K562 (cell line): ENCODE data around the gene LEPR. TPM values are rescaled to one million over a fixed set of nuclear protein-coding genes. Genes with fewer than 3 reads are reported as not detected.

Experiments
- CCAR2 ChIP-seq: fragments of 200-400 bp; formaldehyde crosslinking; IDR thresholded peaks from 2 replicates; pipeline ENCODE4 v1.6.1; 2017; ENCODE audit warnings: mild to moderate bottlenecking, low read depth, low read length
- CREB1 ChIP-seq, 2 experiments: sonication (generic) in 1 of 2; formaldehyde crosslinking in 1 of 2; IDR thresholded peaks; 2 replicates each; pipeline versions ENCODE4 v1.6.1 to v1.8.0; 2012 to 2022; ENCODE audit warnings: inconsistent platforms in 1 of 2, mild to moderate bottlenecking in 1 of 2, missing genetic modification reagents in 1 of 2, moderate library complexity in 1 of 2
- EGR1 ChIP-seq: fragments of 450-650 bp; conservative IDR thresholded peaks from 2 replicates; pipeline ENCODE4 v1.6.1; 2017; ENCODE audit warnings: mild to moderate bottlenecking
- HDAC3 ChIP-seq: fragments of 450-650 bp; IDR thresholded peaks from 2 replicates; pipeline ENCODE4 v1.6.1; 2018; ENCODE audit warnings: borderline replicate concordance, mild to moderate bottlenecking, moderate library complexity; ENCODE audit not compliant: partially characterized antibody
- MAFF ChIP-seq: IDR thresholded peaks from 2 replicates; pipeline ENCODE4 v1.6.1; 2012; ENCODE audit warnings: low read length, improper control_type of control experiment
- MEF2D ChIP-seq: conservative IDR thresholded peaks from 2 replicates; pipeline ENCODE4 v1.6.1; 2016; ENCODE audit warnings: low read depth, missing genetic modification characterization, missing compliant biosample characterization
- MIER1 ChIP-seq: fragments of 450-650 bp; IDR thresholded peaks from 2 replicates; pipeline ENCODE4 v1.6.1; 2016; ENCODE audit warnings: antibody characterized with exemption, mild to moderate bottlenecking, low read depth
- ZC3H11A ChIP-seq: IDR thresholded peaks from 2 replicates; pipeline ENCODE4 v1.6.1; 2012; ENCODE audit warnings: low read depth, low read length, improper control_type of control experiment
- ZEB2 ChIP-seq: fragments of 450-650 bp; IDR thresholded peaks from 2 replicates; pipeline ENCODE4 v1.6.1; 2016
- ZNF239 ChIP-seq: fragments of 250-450 bp; sonication (Bioruptor Pico); IDR thresholded peaks from 2 replicates; pipeline ENCODE4 v1.4.0; 2020; ENCODE audit warnings: mild to moderate bottlenecking
- ZNF24 ChIP-seq: fragments of 450-650 bp; IDR thresholded peaks from 2 replicates; pipeline ENCODE4 v1.6.1; 2016
- polyA plus RNA-seq, 8 experiments: library from polyadenylated mRNA; depleted of rRNA in 4 of 8; stranded (reverse) in 5 of 8; unstranded in 3 of 8; fragments of >200 nt; fragmentation: Nextera tagmentation in 2 of 8; fragmentation: Illumina TruSeq in 1 of 8; extraction: Ambion mirVana in 2 of 8; extraction: Trizol in 1 of 8; gene quantifications; 2 replicates each; pipeline versions ENCODE4 v1.2.1 to v1.2.3, GENCODE V29; 2011 to 2014; ENCODE audit warnings: inconsistent platforms in 1 of 8, missing spikeins in 1 of 8
- total RNA-seq, 7 experiments: library from RNA; depleted of rRNA in 6 of 7; stranded (reverse); fragments of >200 nt in 6 of 7; fragmentation: Illumina TruSeq in 2 of 7; extraction: Trizol in 2 of 7; gene quantifications; 2 replicates each; pipeline versions ENCODE4 v1.2.1 to v1.2.3, GENCODE V29; 2011 to 2021; ENCODE audit warnings: low replicate concordance in 1 of 7
- TF ChIP-seq, protein P1 (sequence below): sonication (generic); formaldehyde crosslinking; IDR thresholded peaks from 2 replicates; pipeline ENCODE4 v1.8.1; 2023; ENCODE audit warnings: missing genetic modification reagents, mild to moderate bottlenecking, borderline replicate concordance
- TF ChIP-seq, protein P2 (sequence below): fragments of 450-650 bp; IDR thresholded peaks from 2 replicates; pipeline ENCODE4 v1.6.1; 2014; ENCODE audit warnings: low read depth, mild to moderate bottlenecking, moderate library complexity, borderline replicate concordance
- TF ChIP-seq, protein P3 (sequence below), 2 experiments: fragments of 150-350 bp in 1 of 2; IDR thresholded peaks; 2 replicates each; pipeline ENCODE4 v1.6.1; 2012 to 2016; ENCODE audit warnings: low read depth in 2 of 2, low read length in 2 of 2, mild to moderate bottlenecking in 1 of 2, moderate library complexity in 1 of 2

LEPR gene
- total and polyA plus RNA-seq, 9 of the 15 experiments (the other 6 are each of a cell fraction or from before 2014, with no cell fraction given): 12.2 to 111 (median 43.1) TPM

DNA sequence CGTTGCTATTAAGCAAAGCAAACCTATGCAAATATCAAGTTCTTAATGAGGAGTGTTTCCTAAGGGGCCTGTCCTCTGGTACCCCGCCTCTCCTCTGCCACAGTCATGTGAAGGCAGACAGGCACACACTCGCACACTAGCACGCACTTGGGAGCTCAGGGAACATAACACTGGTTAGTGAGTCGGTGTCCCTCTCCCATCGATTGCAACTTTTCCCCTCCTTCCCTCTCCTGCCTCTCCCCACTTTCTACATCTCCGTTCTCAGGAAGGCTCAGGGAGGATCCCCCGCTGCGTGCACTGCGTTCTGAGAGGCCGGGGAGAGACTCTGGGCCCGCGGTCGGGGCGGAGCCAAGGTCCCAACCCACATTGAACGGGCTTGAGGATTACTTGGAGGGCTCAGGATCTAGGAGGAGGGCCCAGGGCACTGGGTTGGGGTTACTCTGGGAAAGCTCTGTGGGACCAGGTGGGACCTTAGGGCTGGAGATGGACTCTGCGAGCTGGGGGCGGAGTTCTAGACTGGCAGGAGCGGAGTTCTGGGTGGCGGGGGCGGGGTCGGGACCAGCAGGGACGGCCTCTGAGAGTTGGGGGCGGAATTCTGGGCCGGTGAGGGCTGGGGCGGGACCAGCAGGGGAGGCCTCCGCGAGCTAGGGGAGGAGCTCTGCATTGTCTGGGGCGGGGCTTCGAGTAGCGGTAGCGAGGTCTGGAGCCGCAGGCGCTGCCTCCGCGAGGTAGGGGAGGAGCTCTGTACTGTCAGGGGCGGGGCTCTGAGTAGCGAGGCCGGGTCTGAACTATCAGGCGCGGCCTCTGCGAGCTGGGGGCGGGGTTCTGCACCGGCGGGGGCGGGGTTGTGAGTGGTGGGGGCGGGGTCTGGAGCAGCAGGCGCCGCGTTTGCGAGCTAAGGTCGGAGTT is 533 bp upstream of the LEPR start (continued):
- TF ChIP-seq, protein P1, sequence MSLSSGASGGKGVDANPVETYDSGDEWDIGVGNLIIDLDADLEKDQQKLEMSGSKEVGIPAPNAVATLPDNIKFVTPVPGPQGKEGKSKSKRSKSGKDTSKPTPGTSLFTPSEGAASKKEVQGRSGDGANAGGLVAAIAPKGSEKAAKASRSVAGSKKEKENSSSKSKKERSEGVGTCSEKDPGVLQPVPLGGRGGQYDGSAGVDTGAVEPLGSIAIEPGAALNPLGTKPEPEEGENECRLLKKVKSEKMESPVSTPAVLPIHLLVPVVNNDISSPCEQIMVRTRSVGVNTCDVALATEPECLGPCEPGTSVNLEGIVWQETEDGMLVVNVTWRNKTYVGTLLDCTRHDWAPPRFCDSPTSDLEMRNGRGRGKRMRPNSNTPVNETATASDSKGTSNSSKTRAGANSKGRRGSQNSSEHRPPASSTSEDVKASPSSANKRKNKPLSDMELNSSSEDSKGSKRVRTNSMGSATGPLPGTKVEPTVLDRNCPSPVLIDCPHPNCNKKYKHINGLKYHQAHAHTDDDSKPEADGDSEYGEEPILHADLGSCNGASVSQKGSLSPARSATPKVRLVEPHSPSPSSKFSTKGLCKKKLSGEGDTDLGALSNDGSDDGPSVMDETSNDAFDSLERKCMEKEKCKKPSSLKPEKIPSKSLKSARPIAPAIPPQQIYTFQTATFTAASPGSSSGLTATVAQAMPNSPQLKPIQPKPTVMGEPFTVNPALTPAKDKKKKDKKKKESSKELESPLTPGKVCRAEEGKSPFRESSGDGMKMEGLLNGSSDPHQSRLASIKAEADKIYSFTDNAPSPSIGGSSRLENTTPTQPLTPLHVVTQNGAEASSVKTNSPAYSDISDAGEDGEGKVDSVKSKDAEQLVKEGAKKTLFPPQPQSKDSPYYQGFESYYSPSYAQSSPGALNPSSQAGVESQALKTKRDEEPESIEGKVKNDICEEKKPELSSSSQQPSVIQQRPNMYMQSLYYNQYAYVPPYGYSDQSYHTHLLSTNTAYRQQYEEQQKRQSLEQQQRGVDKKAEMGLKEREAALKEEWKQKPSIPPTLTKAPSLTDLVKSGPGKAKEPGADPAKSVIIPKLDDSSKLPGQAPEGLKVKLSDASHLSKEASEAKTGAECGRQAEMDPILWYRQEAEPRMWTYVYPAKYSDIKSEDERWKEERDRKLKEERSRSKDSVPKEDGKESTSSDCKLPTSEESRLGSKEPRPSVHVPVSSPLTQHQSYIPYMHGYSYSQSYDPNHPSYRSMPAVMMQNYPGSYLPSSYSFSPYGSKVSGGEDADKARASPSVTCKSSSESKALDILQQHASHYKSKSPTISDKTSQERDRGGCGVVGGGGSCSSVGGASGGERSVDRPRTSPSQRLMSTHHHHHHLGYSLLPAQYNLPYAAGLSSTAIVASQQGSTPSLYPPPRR (CRISPR knock-in tag): no peak
- TF ChIP-seq MAFF (no peak), ZNF239 (CRISPR knock-in tag) (no peak), ZC3H11A (no peak), HDAC3 (no peak), MIER1 (0 out of 2 replicates have a peak, but pooled peaks have one; percentile 56), ZEB2 (0 out of 2 replicates have a peak, but pooled peaks have one; percentile 58), CREB1 (IDR thresholded peaks at IDR 0.05) (0 out of 2 replicates have a peak, but pooled peaks have one; percentile 11), CREB1 (CRISPR knock-in tag; IDR thresholded peaks at IDR 0.05) (no peak), CCAR2 (no peak), ZNF24 (no peak), MEF2D (tag) (no peak), EGR1 (peak; percentile 85)
- TF ChIP-seq, protein P2, sequence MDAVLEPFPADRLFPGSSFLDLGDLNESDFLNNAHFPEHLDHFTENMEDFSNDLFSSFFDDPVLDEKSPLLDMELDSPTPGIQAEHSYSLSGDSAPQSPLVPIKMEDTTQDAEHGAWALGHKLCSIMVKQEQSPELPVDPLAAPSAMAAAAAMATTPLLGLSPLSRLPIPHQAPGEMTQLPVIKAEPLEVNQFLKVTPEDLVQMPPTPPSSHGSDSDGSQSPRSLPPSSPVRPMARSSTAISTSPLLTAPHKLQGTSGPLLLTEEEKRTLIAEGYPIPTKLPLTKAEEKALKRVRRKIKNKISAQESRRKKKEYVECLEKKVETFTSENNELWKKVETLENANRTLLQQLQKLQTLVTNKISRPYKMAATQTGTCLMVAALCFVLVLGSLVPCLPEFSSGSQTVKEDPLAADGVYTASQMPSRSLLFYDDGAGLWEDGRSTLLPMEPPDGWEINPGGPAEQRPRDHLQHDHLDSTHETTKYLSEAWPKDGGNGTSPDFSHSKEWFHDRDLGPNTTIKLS: peak; percentile 44; the same call in 1 of the 2 replicates
- TF ChIP-seq, protein P3, sequence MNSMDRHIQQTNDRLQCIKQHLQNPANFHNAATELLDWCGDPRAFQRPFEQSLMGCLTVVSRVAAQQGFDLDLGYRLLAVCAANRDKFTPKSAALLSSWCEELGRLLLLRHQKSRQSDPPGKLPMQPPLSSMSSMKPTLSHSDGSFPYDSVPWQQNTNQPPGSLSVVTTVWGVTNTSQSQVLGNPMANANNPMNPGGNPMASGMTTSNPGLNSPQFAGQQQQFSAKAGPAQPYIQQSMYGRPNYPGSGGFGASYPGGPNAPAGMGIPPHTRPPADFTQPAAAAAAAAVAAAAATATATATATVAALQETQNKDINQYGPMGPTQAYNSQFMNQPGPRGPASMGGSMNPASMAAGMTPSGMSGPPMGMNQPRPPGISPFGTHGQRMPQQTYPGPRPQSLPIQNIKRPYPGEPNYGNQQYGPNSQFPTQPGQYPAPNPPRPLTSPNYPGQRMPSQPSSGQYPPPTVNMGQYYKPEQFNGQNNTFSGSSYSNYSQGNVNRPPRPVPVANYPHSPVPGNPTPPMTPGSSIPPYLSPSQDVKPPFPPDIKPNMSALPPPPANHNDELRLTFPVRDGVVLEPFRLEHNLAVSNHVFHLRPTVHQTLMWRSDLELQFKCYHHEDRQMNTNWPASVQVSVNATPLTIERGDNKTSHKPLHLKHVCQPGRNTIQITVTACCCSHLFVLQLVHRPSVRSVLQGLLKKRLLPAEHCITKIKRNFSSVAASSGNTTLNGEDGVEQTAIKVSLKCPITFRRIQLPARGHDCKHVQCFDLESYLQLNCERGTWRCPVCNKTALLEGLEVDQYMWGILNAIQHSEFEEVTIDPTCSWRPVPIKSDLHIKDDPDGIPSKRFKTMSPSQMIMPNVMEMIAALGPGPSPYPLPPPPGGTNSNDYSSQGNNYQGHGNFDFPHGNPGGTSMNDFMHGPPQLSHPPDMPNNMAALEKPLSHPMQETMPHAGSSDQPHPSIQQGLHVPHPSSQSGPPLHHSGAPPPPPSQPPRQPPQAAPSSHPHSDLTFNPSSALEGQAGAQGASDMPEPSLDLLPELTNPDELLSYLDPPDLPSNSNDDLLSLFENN (IDR thresholded peaks at IDR 0.05; ENCODE audit: low read depth in 2 of 2, low read length in 2 of 2): no peak
